ENCODE measurements around the gene FGF14. TPM values are rescaled to one million over a fixed set of nuclear protein-coding genes. Genes with fewer than 3 reads are reported as not detected.

Gene FGF14
- total RNA-seq, 1 experiment from 2014 or later, result 0.02 TPM

- DNase-seq, result no peak
- Histone ChIP-seq H3K27ac (no peak overlapping the region), H3K4me3 (no peak overlapping the region), H3K36me3 (no peaks in the 10 kb centered on the region), H3K9me3 (replicated peaks) (no peaks in the 10 kb centered on the region), H3K4me1 (no peaks in the 10 kb centered on the region), H3K27me3 (no peaks in the 10 kb centered on the region)
Measured at GRCh38 chr13:101989798-101990350, 412.0 kb downstream of the FGF14 start.

- Histone ChIP-seq H3K27me3 (no peaks in the 10 kb centered on the region), H3K4me1 (no peaks in the 10 kb centered on the region), H3K36me3 (no peaks in the 10 kb centered on the region), H3K9me3 (replicated peaks) (no peaks in the 10 kb centered on the region), H3K4me3 (no peak overlapping the region), H3K27ac (no peak overlapping the region)
- DNase-seq, result peak in 1 of 2 experiments; percentile 25
Measured at GRCh38 chr13:101988140-101988539, 413.7 kb downstream of the FGF14 start.

GRCh38 chr13:101986316-101986715, 415.5 kb downstream of the FGF14 start:
- no peak for DNase-seq
- no peaks in the 10 kb centered on the region for H3K36me3 ChIP-seq
- no peaks in the 10 kb centered on the region for H3K4me1 ChIP-seq
- no peak overlapping the region for H3K4me3 ChIP-seq
- H3K9me3 ChIP-seq (replicated peaks), result no peaks in the 10 kb centered on the region
- H3K27ac ChIP-seq, result no peak overlapping the region
- no peaks in the 10 kb centered on the region for H3K27me3 ChIP-seq

GRCh38 chr13:101985321-101985720, 416.5 kb downstream of the FGF14 start:
- Histone ChIP-seq H3K9me3 (replicated peaks) (no peaks in the 10 kb centered on the region), H3K27ac (no peak overlapping the region), H3K27me3 (no peaks in the 10 kb centered on the region), H3K4me1 (no peaks in the 10 kb centered on the region), H3K36me3 (no peaks in the 10 kb centered on the region), H3K4me3 (no peak overlapping the region)
- DNase-seq, result no peak

- no peak overlapping the region for H3K4me3 ChIP-seq
- DNase-seq, result no peak
- no peaks in the 10 kb centered on the region for H3K4me1 ChIP-seq
- H3K9me3 ChIP-seq (replicated peaks), result no peaks in the 10 kb centered on the region
- no peaks in the 10 kb centered on the region for H3K27me3 ChIP-seq
- no peaks in the 10 kb centered on the region for H3K36me3 ChIP-seq
- H3K27ac ChIP-seq, result no peak overlapping the region
Measured at GRCh38 chr13:101982903-101983302, 418.9 kb downstream of the FGF14 start.

GRCh38 chr13:101979825-101980224, 422.0 kb downstream of the FGF14 start:
- no peak overlapping the region for H3K4me3 ChIP-seq
- no peaks in the 10 kb centered on the region for H3K36me3 ChIP-seq
- H3K9me3 ChIP-seq (replicated peaks), result no peaks in the 10 kb centered on the region
- no peaks in the 10 kb centered on the region for H3K27me3 ChIP-seq
- DNase-seq, result no peak
- no peak overlapping the region for H3K27ac ChIP-seq
- no peaks in the 10 kb centered on the region for H3K4me1 ChIP-seq

GRCh38 chr13:101978552-101979315, 423.1 kb downstream of the FGF14 start:
- Histone ChIP-seq H3K9me3 (replicated peaks) (no peaks in the 10 kb centered on the region), H3K4me3 (no peak overlapping the region), H3K4me1 (no peaks in the 10 kb centered on the region), H3K27ac (no peak overlapping the region), H3K27me3 (no peaks in the 10 kb centered on the region), H3K36me3 (no peaks in the 10 kb centered on the region)
- no peak for DNase-seq

GRCh38 chr13:101977475-101977874, 424.4 kb downstream of the FGF14 start:
- no peak for DNase-seq
- no peaks in the 10 kb centered on the region for H3K27me3 ChIP-seq
- no peak overlapping the region for H3K27ac ChIP-seq
- H3K36me3 ChIP-seq, result no peaks in the 10 kb centered on the region
- no peak overlapping the region for H3K4me3 ChIP-seq
- no peaks in the 10 kb centered on the region for H3K4me1 ChIP-seq
- H3K9me3 ChIP-seq (replicated peaks), result no peaks in the 10 kb centered on the region

- Histone ChIP-seq H3K27me3 (no peaks in the 10 kb centered on the region), H3K4me3 (no peak overlapping the region), H3K27ac (no peak overlapping the region), H3K4me1 (no peaks in the 10 kb centered on the region), H3K36me3 (no peaks in the 10 kb centered on the region), H3K9me3 (replicated peaks) (no peaks in the 10 kb centered on the region)
- DNase-seq, result no peak
Measured at GRCh38 chr13:101972191-101972590, 429.7 kb downstream of the FGF14 start.

GRCh38 chr13:101970341-101970740, 431.5 kb downstream of the FGF14 start:
- Histone ChIP-seq H3K36me3 (no peaks in the 10 kb centered on the region), H3K4me1 (no peaks in the 10 kb centered on the region), H3K27me3 (no peaks in the 10 kb centered on the region), H3K9me3 (replicated peaks) (no peaks in the 10 kb centered on the region), H3K27ac (no peak overlapping the region), H3K4me3 (no peak overlapping the region)
- DNase-seq, result no peak

- Histone ChIP-seq H3K27me3 (no peaks in the 10 kb centered on the region), H3K36me3 (no peaks in the 10 kb centered on the region), H3K27ac (no peak overlapping the region), H3K4me3 (no peak overlapping the region), H3K9me3 (replicated peaks) (no peaks in the 10 kb centered on the region), H3K4me1 (no peaks in the 10 kb centered on the region)
- DNase-seq, result no peak
Measured at GRCh38 chr13:101967781-101968180, 434.1 kb downstream of the FGF14 start.

- DNase-seq, result no peak
- no peaks in the 10 kb centered on the region for H3K4me1 ChIP-seq
- no peak overlapping the region for H3K4me3 ChIP-seq
- H3K27me3 ChIP-seq, result no peaks in the 10 kb centered on the region
- no peaks in the 10 kb centered on the region for H3K9me3 ChIP-seq (replicated peaks)
- no peaks in the 10 kb centered on the region for H3K36me3 ChIP-seq
- no peak overlapping the region for H3K27ac ChIP-seq
Measured at GRCh38 chr13:101967216-101967615, 434.6 kb downstream of the FGF14 start.

- no peak for DNase-seq
Measured at GRCh38 chr13:101965096-101965495, 436.8 kb downstream of the FGF14 start.

GRCh38 chr13:101959016-101959415, 442.8 kb downstream of the FGF14 start:
- no peak overlapping the region for H3K4me3 ChIP-seq
- no peaks in the 10 kb centered on the region for H3K27me3 ChIP-seq
- peak in 1 of 2 experiments; percentile 5 for DNase-seq
- H3K27ac ChIP-seq, result no peak overlapping the region
- no peaks in the 10 kb centered on the region for H3K9me3 ChIP-seq (replicated peaks)
- H3K36me3 ChIP-seq, result no peaks in the 10 kb centered on the region
- no peaks in the 10 kb centered on the region for H3K4me1 ChIP-seq

More at GRCh38 chr13:101965096-101965495, 436.8 kb downstream of the FGF14 start:
- Histone ChIP-seq H3K27ac (no peak overlapping the region), H3K27me3 (no peaks in the 10 kb centered on the region), H3K36me3 (no peaks in the 10 kb centered on the region), H3K4me1 (no peaks in the 10 kb centered on the region), H3K9me3 (replicated peaks) (no peaks in the 10 kb centered on the region), H3K4me3 (no peak overlapping the region)

- H3K27ac ChIP-seq, result no peak overlapping the region
- H3K27me3 ChIP-seq, result no peaks in the 10 kb centered on the region
- H3K36me3 ChIP-seq, result no peaks in the 10 kb centered on the region
- H3K4me3 ChIP-seq, result no peak overlapping the region
- DNase-seq, result no peak
- no peaks in the 10 kb centered on the region for H3K9me3 ChIP-seq (replicated peaks)
- no peaks in the 10 kb centered on the region for H3K4me1 ChIP-seq
Measured at GRCh38 chr13:101955764-101956163, 446.1 kb downstream of the FGF14 start.

GRCh38 chr13:101951114-101951513, 450.7 kb downstream of the FGF14 start:
- Histone ChIP-seq H3K4me3 (no peak overlapping the region), H3K9me3 (replicated peaks) (no peaks in the 10 kb centered on the region), H3K4me1 (no peaks in the 10 kb centered on the region), H3K27ac (no peak overlapping the region), H3K27me3 (no peaks in the 10 kb centered on the region), H3K36me3 (no peaks in the 10 kb centered on the region)
- DNase-seq, result no peak

All from SJCRH30 (cell line).